K562 (cell line): ENCODE data around the gene COG7. TPM values are rescaled to one million over a fixed set of nuclear protein-coding genes. Genes with fewer than 3 reads are reported as not detected.

ENCODE experiments used
- ATAC-seq: fragments of 200-7000 bp; cut with Tn5 transposase; 3 replicates; pipeline ENCODE4 v1.9.1; 2020; ENCODE audit warnings: moderate library complexity
- BruUV-seq: library from RNA; stranded (reverse); fragments of 400-500 nt; replicated peaks from 2 replicates; lab custom pipeline; 2021; lab: Mats Ljungman, UMichigan
- CTCF ChIA-PET: fragments of 300-600 bp; formaldehyde crosslinking; extraction: SDS; loops from one replicate; lab custom pipeline; 2021; ENCODE audit warnings: low intra/inter-chr PET ratio; lab: Yijun Ruan, JAX
- POLR2A ChIA-PET: fragments of 300-600, 350-650 bp; sonication (Branson Sonifier 250); formaldehyde crosslinking; extraction: SDS; loops from one replicate; lab custom pipeline; 2021; ENCODE audit warnings: antibody characterized with exemption, inconsistent platforms; lab: Yijun Ruan, JAX
- DNase-seq, 4 experiments: peaks; one replicate each; pipeline versions ENCODE4 v3.0.0 to v3.0.0-alpha.2; 2011 to 2018; ENCODE audit warnings: low spot score in 3 of 4, mixed read lengths in 3 of 4; ENCODE audit errors: extremely low read depth in 1 of 4
- FAIRE-seq: peaks from 2 replicates; lab custom pipeline; 2011; peaks lifted over from hg19 to GRCh38; lab: Jason Lieb, UNC
- H2AFZ ChIP-seq: 2 replicates; pipeline ENCODE4 v1.6.0; 2011; ENCODE audit warnings: low read depth, low read length, control low read depth, inconsistent platforms
- H3K27ac ChIP-seq: fragments of 200-600 bp; 3 replicates; pipeline ENCODE4 v1.8.0; 2011; ENCODE audit warnings: low read depth, mild to moderate bottlenecking, control low read depth, inconsistent platforms, low read length, moderate library complexity, mixed read lengths; ENCODE audit errors: extremely low read depth
- H3K27me3 ChIP-seq, 2 experiments: fragments of 300-600 bp in 1 of 2; 2 replicates in 1 of 2; 3 replicates in 1 of 2; pipeline versions ENCODE4 v1.6.0 to v1.8.0; 2011; ENCODE audit warnings: inconsistent platforms in 2 of 2, low read length in 2 of 2, mild to moderate bottlenecking in 1 of 2, mixed read lengths in 1 of 2, moderate library complexity in 1 of 2; ENCODE audit not compliant: control insufficient read depth in 2 of 2, insufficient read depth in 2 of 2
- H3K36me3 ChIP-seq: fragments of 300-600 bp; 3 replicates; pipeline ENCODE4 v1.8.0; 2011; ENCODE audit warnings: mild to moderate bottlenecking, low read length, inconsistent platforms; ENCODE audit not compliant: control insufficient read depth, insufficient read depth
- H3K4me1 ChIP-seq, 2 experiments: fragments of 200-600 bp in 1 of 2; replicated peaks in 1 of 2; 2 replicates in 1 of 2; 3 replicates in 1 of 2; pipeline versions ENCODE4 v1.5.1 to v1.8.0; 2011; ENCODE audit warnings: inconsistent platforms in 2 of 2, low read length in 2 of 2, mild to moderate bottlenecking in 1 of 2, mixed read lengths in 1 of 2, moderate library complexity in 1 of 2; ENCODE audit not compliant: control insufficient read depth in 2 of 2, insufficient read depth in 2 of 2
- H3K4me2 ChIP-seq: 2 replicates; pipeline ENCODE4 v1.6.1; 2011; ENCODE audit warnings: low read length, control low read depth, inconsistent platforms, mixed read lengths; ENCODE audit not compliant: insufficient read depth
- H3K4me3 ChIP-seq: fragments of 200-600 bp; sonication (generic), shearing (Covaris generic); 2 replicates; pipeline ENCODE4 v1.5.1; 2016; ENCODE audit warnings: control low read depth, inconsistent platforms
- H3K79me2 ChIP-seq: fragments of 200-600 bp; 3 replicates; pipeline ENCODE4 v1.8.0; 2011; ENCODE audit warnings: low read length, inconsistent platforms; ENCODE audit not compliant: control insufficient read depth, insufficient read depth
- H3K9ac ChIP-seq, 2 experiments: 2 replicates each; pipeline versions ENCODE4 v1.6.0 to v1.6.1; 2011; ENCODE audit warnings: low read depth in 2 of 2, low read length in 2 of 2, control low read depth in 1 of 2, inconsistent platforms in 1 of 2, mild to moderate bottlenecking in 1 of 2, mixed read lengths in 1 of 2; ENCODE audit not compliant: insufficient read depth in 1 of 2
- H3K9me1 ChIP-seq: one replicate; pipeline ENCODE4 v1.6.0; 2011; ENCODE audit warnings: inconsistent platforms, mild to moderate bottlenecking, low read length, moderate library complexity; ENCODE audit not compliant: control insufficient read depth, insufficient read depth
- H3K9me3 ChIP-seq: replicated peaks from 2 replicates; pipeline ENCODE4 v1.5.1; 2011; ENCODE audit warnings: low read depth, low read length, inconsistent platforms; ENCODE audit not compliant: control insufficient read depth, insufficient read depth
- H4K20me1 ChIP-seq: replicated peaks from 2 replicates; pipeline ENCODE4 v1.6.1; 2011; ENCODE audit warnings: low read length, inconsistent platforms, mixed read lengths; ENCODE audit not compliant: control insufficient read depth, insufficient read depth
- ARID1B ChIP-seq: fragments of 450-650 bp; IDR thresholded peaks from 2 replicates; pipeline ENCODE4 v1.6.1; 2016; ENCODE audit warnings: antibody characterized with exemption, mild to moderate bottlenecking, inconsistent platforms
- HNRNPUL1 ChIP-seq: fragments of 200-400 bp; formaldehyde crosslinking; IDR thresholded peaks from 2 replicates; pipeline ENCODE4 v1.6.1; 2017; ENCODE audit warnings: low read length
- HOXB6 ChIP-seq: fragments of 250-450 bp; sonication (Bioruptor Pico); IDR thresholded peaks from 2 replicates; pipeline ENCODE4 v1.5.1; 2022; ENCODE audit warnings: mild to moderate bottlenecking, borderline replicate concordance
- MYC ChIP-seq, 2 experiments: fragments of 250-450 bp in 1 of 2; sonication (Bioruptor Pico) in 1 of 2; IDR thresholded peaks; 2 replicates each; pipeline versions ENCODE4 v1.5.1 to v1.6.1; 2012 to 2021; ENCODE audit warnings: low read depth in 2 of 2, borderline replicate concordance in 1 of 2, improper control_type of control experiment in 1 of 2, low read length in 1 of 2, mild to moderate bottlenecking in 1 of 2, moderate library complexity in 1 of 2
- NR4A1 ChIP-seq, 2 experiments: fragments of 250-450 bp in 1 of 2; fragments of 450-650 bp in 1 of 2; sonication (Bioruptor Pico) in 1 of 2; IDR thresholded peaks; 2 replicates each; pipeline versions ENCODE4 v1.4.0 to v1.6.1; 2016 to 2020; ENCODE audit warnings: mild to moderate bottlenecking in 2 of 2, missing compliant biosample characterization in 1 of 2, missing genetic modification characterization in 1 of 2, moderate library complexity in 1 of 2
- PPARD ChIP-seq: fragments of 250-450 bp; sonication (Bioruptor Pico); IDR thresholded peaks from 2 replicates; pipeline ENCODE4 v1.8.0; 2022; ENCODE audit warnings: inconsistent platforms, mild to moderate bottlenecking, moderate library complexity
- SREBF1 ChIP-seq: fragments of 150-350 bp; IDR thresholded peaks from 2 replicates; pipeline ENCODE4 v1.6.1; 2014; ENCODE audit warnings: antibody characterized with exemption, low read depth, low read length, borderline replicate concordance
- STAT5B ChIP-seq: fragments of 250-450 bp; sonication (Bioruptor Pico); IDR thresholded peaks from 2 replicates; pipeline ENCODE4 v1.8.0; 2021; ENCODE audit warnings: mild to moderate bottlenecking, inconsistent platforms
- TEAD1 ChIP-seq, 2 experiments: fragments of 450-650 bp in 1 of 2; sonication (generic) in 1 of 2; formaldehyde crosslinking; IDR thresholded peaks; 2 replicates each; pipeline versions ENCODE4 v1.4.0 to v1.8.0; 2020 to 2022; ENCODE audit warnings: mild to moderate bottlenecking in 2 of 2, missing genetic modification reagents in 1 of 2
- ZNF347 ChIP-seq: fragments of 450-650 bp; formaldehyde crosslinking; IDR thresholded peaks from 2 replicates; pipeline ENCODE4 v1.4.0; 2020; ENCODE audit warnings: low read depth, mild to moderate bottlenecking, moderate library complexity
- ZNF444 ChIP-seq: fragments of 250-450 bp; sonication (Bioruptor Pico); IDR thresholded peaks from 2 replicates; pipeline ENCODE4 v1.4.0; 2020; ENCODE audit warnings: mild to moderate bottlenecking, moderate library complexity
- ZNF699 ChIP-seq: fragments of 250-450 bp; sonication (Bioruptor Pico); IDR thresholded peaks from 2 replicates; pipeline ENCODE4 v1.8.0; 2021; ENCODE audit warnings: mild to moderate bottlenecking, moderate library complexity; ENCODE audit not compliant: insufficient replicate concordance
- WGBS: fragments of 100-300 bp; shearing (Covaris generic); methylation state at CpG from one replicate; pipeline ENCODE4 v1.1.6; 2016; ENCODE audit warnings: low coverage, mixed read lengths; ENCODE audit not compliant: insufficient coverage; ENCODE audit errors: missing lambda C conversion rate; 5-methylcytosine and 5-hydroxymethylcytosine counted together
- in situ Hi-C: fragments of 300-500 bp; cut with MboI; formaldehyde crosslinking; loops from 4 replicates; pipeline ENCODE4 v1.15.0; 2018; ENCODE audit warnings: inconsistent platforms, mixed read lengths
- intact Hi-C: fragments of 100-400 bp; cut with micrococcal nuclease; formaldehyde crosslinking; loops from 2 replicates; pipeline ENCODE4 v1.14.2; 2022
- polyA plus RNA-seq, 8 experiments: library from polyadenylated mRNA; depleted of rRNA in 4 of 8; stranded (reverse) in 5 of 8; unstranded in 3 of 8; fragments of >200 nt; fragmentation: Nextera tagmentation in 2 of 8; fragmentation: Illumina TruSeq in 1 of 8; extraction: Ambion mirVana in 2 of 8; extraction: Trizol in 1 of 8; gene quantifications; 2 replicates each; pipeline versions ENCODE4 v1.2.1 to v1.2.3, GENCODE V29; 2011 to 2014; ENCODE audit warnings: inconsistent platforms in 1 of 8, missing spikeins in 1 of 8
- total RNA-seq, 7 experiments: library from RNA; depleted of rRNA in 6 of 7; stranded (reverse); fragments of >200 nt in 6 of 7; fragmentation: Illumina TruSeq in 2 of 7; extraction: Trizol in 2 of 7; gene quantifications; 2 replicates each; pipeline versions ENCODE4 v1.2.1 to v1.2.3, GENCODE V29; 2011 to 2021; ENCODE audit warnings: low replicate concordance in 1 of 7
- TF ChIP-seq, protein P1 (sequence below), 2 experiments: fragments of 450-650 bp; conservative IDR thresholded peaks; 2 replicates each; pipeline ENCODE4 v1.6.1; 2017; ENCODE audit warnings: mild to moderate bottlenecking in 2 of 2, moderate library complexity in 2 of 2
- TF ChIP-seq, protein P2 (sequence below): IDR thresholded peaks from 2 replicates; pipeline ENCODE4 v1.6.1; 2014; ENCODE audit warnings: antibody characterized with exemption
- TF ChIP-seq, protein P3 (sequence below): sonication (generic); formaldehyde crosslinking; IDR thresholded peaks from 2 replicates; pipeline ENCODE4 v1.8.1; 2023; ENCODE audit warnings: mild to moderate bottlenecking, missing genetic modification reagents, moderate library complexity

COG7 gene
- total and polyA plus RNA-seq, 9 of the 15 experiments (the other 6 are each of a cell fraction or from before 2014, with no cell fraction given): 3.8 to 17.6 (median 13.4) TPM

DNA sequence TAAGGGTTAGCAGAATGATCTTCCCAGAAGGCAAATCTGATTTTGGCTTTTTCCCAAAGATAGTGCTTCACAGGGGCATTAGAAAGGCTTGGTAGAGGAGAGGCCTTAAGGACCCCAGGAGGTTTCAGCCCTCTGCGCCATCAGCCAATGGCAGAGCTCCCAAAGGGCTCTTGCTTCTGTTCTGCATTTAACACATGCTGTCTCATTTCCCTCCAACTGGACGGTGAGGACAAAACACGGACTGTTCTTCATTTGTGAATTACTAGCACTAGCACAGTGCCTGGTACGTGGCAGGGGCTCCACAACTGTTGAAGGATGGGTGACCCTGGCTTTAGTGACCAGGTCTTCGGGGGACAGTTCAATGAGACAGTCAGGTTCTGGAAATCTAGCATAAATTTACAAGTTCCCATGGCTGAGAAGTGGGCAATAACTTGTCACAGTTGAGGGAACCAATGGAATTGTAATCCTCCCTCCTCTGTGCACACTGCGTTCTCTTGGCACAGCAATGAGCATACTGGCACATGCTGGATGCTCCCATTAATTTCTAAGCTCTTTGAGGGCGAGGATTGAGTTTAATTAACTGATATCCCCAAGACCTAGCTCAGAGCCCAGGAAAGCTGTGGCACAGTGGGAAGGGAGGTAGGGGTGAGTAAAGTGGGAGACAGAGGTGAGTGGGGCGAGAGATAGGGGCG, 45.4 kb downstream of the COG7 start:
- H3K4me2 ChIP-seq: no peak overlapping the region
- POLR2A ChIA-PET: interaction anchor here (1.0 kb wide), 1 partner anchor 41 kb away, joined by 3 read pairs; no protein-coding TSS in a partner anchor
- no peak for FAIRE-seq

More for the DNA sequence above, 45.4 kb downstream of the COG7 start:
- no peak for DNase-seq
- peaks cover 4% of the 10 kb centered on the region; the same call in 1 of the 2 replicates for H4K20me1 ChIP-seq
- no peaks in the 10 kb centered on the region for H3K9me1 ChIP-seq
- no TSS peak for BruUV-seq
- H3K36me3 ChIP-seq: peaks cover 64% of the 10 kb centered on the region; the same call in 2 of the 3 replicates
- no peaks in the 10 kb centered on the region for H3K4me1 ChIP-seq
- WGBS: 79% methylated on average over 6 of the region's 9 CpGs
- CTCF ChIA-PET: no interaction called here
- in situ Hi-C loops (no loop called here), intact Hi-C loops (no loop called here)
- H3K27me3 ChIP-seq: no peaks in the 10 kb centered on the region
- H3K9me3 ChIP-seq: no peaks in the 10 kb centered on the region
- no peak overlapping the region for H3K9ac ChIP-seq
- H3K79me2 ChIP-seq: no peaks in the 10 kb centered on the region
- H3K4me3 ChIP-seq: no peak overlapping the region
- H2AFZ ChIP-seq: no peak overlapping the region
- no peak for TF ChIP-seq ZNF444
- TF ChIP-seq ARID1B: no peak
- TF ChIP-seq, protein P1, sequence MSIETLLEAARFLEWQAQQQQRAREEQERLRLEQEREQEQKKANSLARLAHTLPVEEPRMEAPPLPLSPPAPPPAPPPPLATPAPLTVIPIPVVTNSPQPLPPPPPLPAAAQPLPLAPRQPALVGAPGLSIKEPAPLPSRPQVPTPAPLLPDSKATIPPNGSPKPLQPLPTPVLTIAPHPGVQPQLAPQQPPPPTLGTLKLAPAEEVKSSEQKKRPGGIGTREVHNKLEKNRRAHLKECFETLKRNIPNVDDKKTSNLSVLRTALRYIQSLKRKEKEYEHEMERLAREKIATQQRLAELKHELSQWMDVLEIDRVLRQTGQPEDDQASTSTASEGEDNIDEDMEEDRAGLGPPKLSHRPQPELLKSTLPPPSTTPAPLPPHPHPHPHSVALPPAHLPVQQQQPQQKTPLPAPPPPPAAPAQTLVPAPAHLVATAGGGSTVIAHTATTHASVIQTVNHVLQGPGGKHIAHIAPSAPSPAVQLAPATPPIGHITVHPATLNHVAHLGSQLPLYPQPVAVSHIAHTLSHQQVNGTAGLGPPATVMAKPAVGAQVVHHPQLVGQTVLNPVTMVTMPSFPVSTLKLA (conservative IDR thresholded peaks at IDR 0.05): no peak
- no peak for TF ChIP-seq ZNF699 (CRISPR knock-in tag)
- no peak for TF ChIP-seq MYC (IDR thresholded peaks at IDR 0.05; ENCODE audit: low read depth, low read length)
- no peak for TF ChIP-seq MYC (CRISPR knock-in tag; IDR thresholded peaks at IDR 0.05; ENCODE audit: borderline replicate concordance, low read depth)
- TF ChIP-seq, protein P2, sequence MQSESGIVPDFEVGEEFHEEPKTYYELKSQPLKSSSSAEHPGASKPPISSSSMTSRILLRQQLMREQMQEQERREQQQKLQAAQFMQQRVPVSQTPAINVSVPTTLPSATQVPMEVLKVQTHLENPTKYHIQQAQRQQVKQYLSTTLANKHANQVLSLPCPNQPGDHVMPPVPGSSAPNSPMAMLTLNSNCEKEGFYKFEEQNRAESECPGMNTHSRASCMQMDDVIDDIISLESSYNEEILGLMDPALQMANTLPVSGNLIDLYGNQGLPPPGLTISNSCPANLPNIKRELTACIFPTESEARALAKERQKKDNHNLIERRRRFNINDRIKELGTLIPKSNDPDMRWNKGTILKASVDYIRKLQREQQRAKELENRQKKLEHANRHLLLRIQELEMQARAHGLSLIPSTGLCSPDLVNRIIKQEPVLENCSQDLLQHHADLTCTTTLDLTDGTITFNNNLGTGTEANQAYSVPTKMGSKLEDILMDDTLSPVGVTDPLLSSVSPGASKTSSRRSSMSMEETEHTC: no peak
- no peak for TF ChIP-seq SREBF1
- no peak for TF ChIP-seq PPARD (CRISPR knock-in tag)
- TF ChIP-seq HOXB6: no peak
- no peak for TF ChIP-seq ZNF347 (CRISPR knock-in tag)
- TF ChIP-seq HNRNPUL1: no peak
- TF ChIP-seq TEAD1 (CRISPR knock-in tag; IDR thresholded peaks at IDR 0.05): no peak
- no peak for TF ChIP-seq STAT5B
- TF ChIP-seq NR4A1 (CRISPR knock-in tag; IDR thresholded peaks at IDR 0.05): no peak
- TF ChIP-seq NR4A1 (tag; IDR thresholded peaks at IDR 0.05): no peak
- TF ChIP-seq, protein P3, sequence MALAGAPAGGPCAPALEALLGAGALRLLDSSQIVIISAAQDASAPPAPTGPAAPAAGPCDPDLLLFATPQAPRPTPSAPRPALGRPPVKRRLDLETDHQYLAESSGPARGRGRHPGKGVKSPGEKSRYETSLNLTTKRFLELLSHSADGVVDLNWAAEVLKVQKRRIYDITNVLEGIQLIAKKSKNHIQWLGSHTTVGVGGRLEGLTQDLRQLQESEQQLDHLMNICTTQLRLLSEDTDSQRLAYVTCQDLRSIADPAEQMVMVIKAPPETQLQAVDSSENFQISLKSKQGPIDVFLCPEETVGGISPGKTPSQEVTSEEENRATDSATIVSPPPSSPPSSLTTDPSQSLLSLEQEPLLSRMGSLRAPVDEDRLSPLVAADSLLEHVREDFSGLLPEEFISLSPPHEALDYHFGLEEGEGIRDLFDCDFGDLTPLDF (CRISPR knock-in tag): no peak
- no peak for ATAC-seq
- no peak overlapping the region for H3K27ac ChIP-seq
